Peyer's patch (tissue), 4 donors: ENCODE data around the gene PXK. TPM values are rescaled to one million over a fixed set of nuclear protein-coding genes. Genes with fewer than 3 reads are reported as not detected.
A peak's percentile ranks its signal among the peaks of the same experiment; 100 is the strongest.

Experiments used
- DNase-seq, 3 donors: peaks; one replicate each; pipeline ENCODE4 v3.0.0-alpha.2; 2017 to 2019
- H3K27ac ChIP-seq, 4 donors: fragments of 200-600 bp; sonication (generic); one replicate each; pipeline ENCODE4 v1.5.1; 2016 to 2019
- H3K27me3 ChIP-seq, 2 donors: fragments of 200-600 bp; sonication (generic); one replicate each; pipeline ENCODE4 v1.5.1; 2019
- H3K36me3 ChIP-seq, 3 donors: fragments of 200-600 bp; sonication (generic); one replicate each; pipeline ENCODE4 v1.5.1; 2016 to 2019
- H3K4me1 ChIP-seq, 4 donors: fragments of 200-600 bp; sonication (generic); one replicate each; pipeline ENCODE4 v1.5.1; 2016 to 2019
- H3K4me3 ChIP-seq, 4 donors: fragments of 200-600 bp; sonication (generic); 1 replicate in 3 of 4; 2 replicates in 1 of 4; pipeline ENCODE4 v1.5.1; 2016 to 2019; ENCODE audit warnings: mild to moderate bottlenecking in 1 of 4
- H3K9me3 ChIP-seq, 4 donors: fragments of 200-600 bp; sonication (generic); one replicate each; pipeline ENCODE4 v1.5.1; 2016 to 2019; ENCODE audit warnings: mild to moderate bottlenecking in 1 of 4
- POLR2A ChIP-seq, 2 donors: fragments of 450-650 bp; IDR thresholded peaks; one replicate each; pipeline ENCODE4 v1.5.1; 2017; ENCODE audit warnings: antibody characterized with exemption in 2 of 2, mild to moderate bottlenecking in 2 of 2, moderate library complexity in 2 of 2
- total RNA-seq, 4 donors: library from RNA; depleted of rRNA; stranded (reverse); fragments of >200 nt; gene quantifications; one replicate each; pipeline ENCODE4 v1.1.0, GENCODE V29; 2016
- TF ChIP-seq, protein P1 (sequence below), 6 experiments: fragments of 450-650 bp in 4 of 6; fragments of 200-600 bp in 2 of 6; sonication (generic) in 1 of 6; IDR thresholded peaks; one replicate each; pipeline ENCODE4 v1.5.1; 2017 to 2019; ENCODE audit warnings: antibody characterized with exemption in 6 of 6, mild to moderate bottlenecking in 3 of 6, moderate library complexity in 1 of 6

PXK gene
- total RNA-seq, 4 donors from 2014 or later = 15.3 to 73.4 (median 28.4) TPM

DNA sequence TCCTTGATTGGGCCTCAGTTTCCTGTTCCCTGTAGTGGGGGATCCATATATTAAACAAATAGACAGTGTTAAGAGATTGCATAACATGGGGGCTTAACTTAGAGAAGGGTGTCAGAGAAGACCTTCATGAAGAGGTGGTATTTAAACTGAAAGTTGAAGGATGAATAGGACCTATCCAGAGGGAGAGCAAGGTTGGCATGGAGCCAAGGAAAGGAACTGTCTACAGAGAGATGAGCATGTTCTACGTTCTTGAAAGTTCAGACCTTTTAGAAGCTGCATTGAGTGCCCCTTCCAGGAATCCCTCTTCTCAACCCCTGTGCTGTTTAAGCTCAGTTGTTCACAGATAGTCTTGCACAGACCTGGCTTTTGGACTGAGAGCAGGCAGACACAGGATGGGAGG lies 24.0 kb upstream of the PXK start:
- H3K27ac ChIP-seq = peak overlapping the region in 1 of 4 donors; percentile 5
- H3K4me1 ChIP-seq = peaks cover 0 to 26% (median 4%) of the 10 kb centered on the region in 4 donors

DNA sequence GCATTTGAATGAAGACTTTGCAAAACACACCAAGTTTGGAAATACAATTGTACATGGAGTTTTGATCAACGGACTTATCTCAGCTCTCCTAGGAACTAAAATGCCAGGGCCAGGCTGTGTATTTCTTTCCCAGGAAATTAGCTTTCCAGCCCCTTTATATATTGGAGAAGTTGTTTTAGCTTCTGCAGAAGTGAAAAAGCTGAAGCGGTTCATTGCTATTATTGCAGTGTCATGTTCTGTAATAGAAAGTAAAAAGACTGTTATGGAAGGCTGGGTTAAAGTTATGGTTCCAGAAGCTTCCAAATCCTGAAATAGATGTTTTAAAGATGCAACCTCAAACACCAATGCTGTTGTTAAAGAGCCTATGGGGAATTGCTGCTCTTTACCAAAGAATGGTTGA lies 14.9 kb upstream of the PXK start:
- H3K36me3 ChIP-seq = peaks cover 0 to 62% (median 5%) of the 10 kb centered on the region in 3 donors
- H3K27ac ChIP-seq = no peak overlapping the region
- no peaks in the 10 kb centered on the region for H3K27me3 ChIP-seq
- DNase-seq = no peak
- no peak overlapping the region for H3K4me3 ChIP-seq
- TF ChIP-seq POLR2A (IDR thresholded peaks at IDR 0.05) = no peak
- TF ChIP-seq, protein P1, sequence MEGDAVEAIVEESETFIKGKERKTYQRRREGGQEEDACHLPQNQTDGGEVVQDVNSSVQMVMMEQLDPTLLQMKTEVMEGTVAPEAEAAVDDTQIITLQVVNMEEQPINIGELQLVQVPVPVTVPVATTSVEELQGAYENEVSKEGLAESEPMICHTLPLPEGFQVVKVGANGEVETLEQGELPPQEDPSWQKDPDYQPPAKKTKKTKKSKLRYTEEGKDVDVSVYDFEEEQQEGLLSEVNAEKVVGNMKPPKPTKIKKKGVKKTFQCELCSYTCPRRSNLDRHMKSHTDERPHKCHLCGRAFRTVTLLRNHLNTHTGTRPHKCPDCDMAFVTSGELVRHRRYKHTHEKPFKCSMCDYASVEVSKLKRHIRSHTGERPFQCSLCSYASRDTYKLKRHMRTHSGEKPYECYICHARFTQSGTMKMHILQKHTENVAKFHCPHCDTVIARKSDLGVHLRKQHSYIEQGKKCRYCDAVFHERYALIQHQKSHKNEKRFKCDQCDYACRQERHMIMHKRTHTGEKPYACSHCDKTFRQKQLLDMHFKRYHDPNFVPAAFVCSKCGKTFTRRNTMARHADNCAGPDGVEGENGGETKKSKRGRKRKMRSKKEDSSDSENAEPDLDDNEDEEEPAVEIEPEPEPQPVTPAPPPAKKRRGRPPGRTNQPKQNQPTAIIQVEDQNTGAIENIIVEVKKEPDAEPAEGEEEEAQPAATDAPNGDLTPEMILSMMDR (IDR thresholded peaks at IDR 0.05) = no peak
- H3K9me3 ChIP-seq = no peaks in the 10 kb centered on the region
- H3K4me1 ChIP-seq = no peaks in the 10 kb centered on the region

More for the DNA sequence above, 24.0 kb upstream of the PXK start:
- no peak for TF ChIP-seq POLR2A (IDR thresholded peaks at IDR 0.05)
- TF ChIP-seq, protein P1 (IDR thresholded peaks at IDR 0.05) = no peak
- peaks cover 0 to 44% (median 0%) of the 10 kb centered on the region in 3 donors for H3K36me3 ChIP-seq
- H3K27me3 ChIP-seq = no peaks in the 10 kb centered on the region
- DNase-seq = peak in 1 of 3 donors; percentile 44
- H3K4me3 ChIP-seq = no peak overlapping the region
- no peaks in the 10 kb centered on the region for H3K9me3 ChIP-seq

DNA sequence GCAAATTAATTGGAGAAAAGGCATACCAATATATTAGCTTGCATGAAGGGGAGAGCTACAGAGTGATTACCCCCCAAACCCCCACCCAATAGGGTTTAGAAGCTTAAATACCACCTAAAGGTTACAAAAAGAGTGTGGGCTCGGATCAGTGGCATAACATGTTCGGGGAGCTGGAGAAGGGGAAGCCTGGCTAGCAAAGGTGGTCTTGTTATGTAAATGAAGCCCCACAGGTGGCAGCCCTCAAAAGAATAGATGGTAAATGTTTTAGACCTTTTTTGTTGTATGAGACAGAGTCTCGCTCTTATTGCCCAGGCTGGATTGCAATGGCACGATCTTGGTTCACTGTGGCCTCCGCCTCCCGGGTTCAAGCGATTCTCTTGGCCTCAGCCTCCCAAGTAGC lies 10.9 kb upstream of the PXK start:
- Histone ChIP-seq H3K4me1 (peaks cover 0 to 12% (median 5%) of the 10 kb centered on the region in 4 donors), H3K27me3 (no peaks in the 10 kb centered on the region), H3K9me3 (no peaks in the 10 kb centered on the region), H3K36me3 (peaks cover 0 to 25% (median 0%) of the 10 kb centered on the region in 3 donors), H3K27ac (no peak overlapping the region), H3K4me3 (no peak overlapping the region)
- no peak for TF ChIP-seq POLR2A (IDR thresholded peaks at IDR 0.05)
- TF ChIP-seq, protein P1 (IDR thresholded peaks at IDR 0.05) = no peak
- no peak for DNase-seq

GRCh38 chr3:58322793-58323192 lies 9.9 kb upstream of the PXK start:
- no peak for TF ChIP-seq POLR2A (IDR thresholded peaks at IDR 0.05)
- TF ChIP-seq, protein P1 (IDR thresholded peaks at IDR 0.05) = no peak
- H3K36me3 ChIP-seq = peaks cover 0 to 15% (median 0%) of the 10 kb centered on the region in 3 donors
- no peaks in the 10 kb centered on the region for H3K27me3 ChIP-seq
- no peak overlapping the region for H3K27ac ChIP-seq
- DNase-seq = no peak
- peaks cover 0 to 12% (median 5%) of the 10 kb centered on the region in 4 donors for H3K4me1 ChIP-seq
- no peak overlapping the region for H3K4me3 ChIP-seq
- H3K9me3 ChIP-seq = no peaks in the 10 kb centered on the region

DNA sequence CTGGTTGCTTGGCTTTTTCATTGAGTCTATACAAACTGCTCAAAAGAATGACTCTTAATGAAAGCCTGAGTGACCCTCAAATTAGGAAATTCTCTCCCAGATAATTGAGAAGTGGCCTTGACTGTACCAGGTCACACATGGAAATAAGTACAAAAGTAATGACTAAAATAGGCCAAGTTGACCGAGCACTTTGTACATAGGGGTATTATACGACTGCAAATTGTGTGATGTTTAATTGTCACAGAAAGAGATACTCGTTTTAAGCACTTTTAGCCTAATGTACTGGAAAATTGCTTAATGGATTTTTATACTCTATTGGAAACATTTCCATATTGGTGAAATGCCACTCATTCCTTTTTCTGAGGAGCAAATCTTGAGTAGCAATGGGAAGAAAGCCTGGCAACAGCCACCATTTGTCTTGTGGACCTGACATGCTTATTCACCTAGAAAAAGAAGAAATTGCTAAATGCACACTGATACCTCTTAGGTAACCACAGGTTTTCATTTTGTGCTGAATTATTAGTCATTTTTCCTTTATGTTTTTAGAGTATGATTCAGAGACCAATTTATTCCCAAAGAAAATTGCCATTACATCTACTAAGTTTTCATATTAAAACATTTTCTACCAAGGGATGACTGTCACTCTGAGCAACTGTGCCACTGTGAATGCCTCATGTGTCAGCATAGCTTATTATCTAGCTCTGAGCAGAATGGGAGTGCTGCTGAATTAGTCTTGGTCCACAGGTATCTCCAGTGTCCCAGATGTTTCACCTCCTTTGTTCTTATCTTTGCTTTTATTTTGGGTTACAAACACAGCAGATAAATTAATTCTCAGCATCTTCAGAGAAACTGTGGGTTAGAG lies 8.9 kb upstream of the PXK start:
- Histone ChIP-seq H3K4me3 (no peak overlapping the region), H3K27me3 (no peaks in the 10 kb centered on the region), H3K9me3 (no peaks in the 10 kb centered on the region), H3K36me3 (peaks cover 0 to 5% (median 0%) of the 10 kb centered on the region in 3 donors), H3K27ac (no peak overlapping the region), H3K4me1 (peaks cover 0 to 12% (median 5%) of the 10 kb centered on the region in 4 donors)
- no peak for DNase-seq
- TF ChIP-seq, protein P1 (IDR thresholded peaks at IDR 0.05) = no peak
- TF ChIP-seq POLR2A (IDR thresholded peaks at IDR 0.05) = no peak
